Mucosa of stomach (tissue), 1 donor: ENCODE measurements around the gene SDR42E1.

ENCODE experiments used
- H3K27me3 ChIP-seq: one replicate; pipeline ENCODE4 v1.7.0; 2013; ENCODE audit warnings: mild to moderate bottlenecking, low read length; ENCODE audit not compliant: control insufficient read depth, insufficient read depth
- H3K36me3 ChIP-seq: one replicate; pipeline ENCODE4 v1.7.0; 2013; ENCODE audit warnings: low read length; ENCODE audit not compliant: control insufficient read depth, insufficient read depth
- H3K4me1 ChIP-seq: one replicate; pipeline ENCODE4 v1.7.0; 2013; ENCODE audit warnings: mild to moderate bottlenecking, low read length; ENCODE audit not compliant: control insufficient read depth, insufficient read depth
- H3K4me3 ChIP-seq: one replicate; pipeline ENCODE4 v1.7.0; 2013; ENCODE audit warnings: low read length
- H3K9ac ChIP-seq: one replicate; pipeline ENCODE4 v1.7.0; 2013; ENCODE audit warnings: mild to moderate bottlenecking, low read length, moderate library complexity
- H3K9me3 ChIP-seq: one replicate; pipeline ENCODE4 v1.7.0; 2013; ENCODE audit warnings: mild to moderate bottlenecking, low read length, moderate library complexity; ENCODE audit not compliant: control insufficient read depth
- donor health status: Pancreatic carcinoma.

SDR42E1 gene

GRCh38 chr16:81946206-81946605 is 65.1 kb downstream of the SDR42E1 start:
- no peaks in the 10 kb centered on the region for H3K36me3 ChIP-seq
- no peak overlapping the region for H3K9ac ChIP-seq

GRCh38 chr16:81945665-81946064 is 65.6 kb downstream of the SDR42E1 start:
- Histone ChIP-seq H3K9me3 (no peaks in the 10 kb centered on the region), H3K36me3 (no peaks in the 10 kb centered on the region), H3K27me3 (no peaks in the 10 kb centered on the region), H3K9ac (no peak overlapping the region), H3K4me3 (no peak overlapping the region), H3K4me1 (peaks cover 6% of the 10 kb centered on the region)

More at GRCh38 chr16:81946206-81946605, 65.1 kb downstream of the SDR42E1 start:
- H3K4me1 ChIP-seq, result peaks cover 1% of the 10 kb centered on the region
- H3K9me3 ChIP-seq, result no peaks in the 10 kb centered on the region
- H3K4me3 ChIP-seq, result no peak overlapping the region
- no peaks in the 10 kb centered on the region for H3K27me3 ChIP-seq

- Histone ChIP-seq H3K9ac (no peak overlapping the region), H3K36me3 (no peaks in the 10 kb centered on the region), H3K4me1 (peaks cover 25% of the 10 kb centered on the region), H3K27me3 (no peaks in the 10 kb centered on the region), H3K9me3 (no peaks in the 10 kb centered on the region), H3K4me3 (no peak overlapping the region)
Observed at GRCh38 chr16:81942007-81942601, 69.2 kb downstream of the SDR42E1 start.

- Histone ChIP-seq H3K27me3 (no peaks in the 10 kb centered on the region), H3K9ac (no peak overlapping the region), H3K4me3 (no peak overlapping the region), H3K36me3 (no peaks in the 10 kb centered on the region), H3K4me1 (peaks cover 25% of the 10 kb centered on the region), H3K9me3 (no peaks in the 10 kb centered on the region)
Observed at GRCh38 chr16:81940781-81941560, 70.3 kb downstream of the SDR42E1 start.

GRCh38 chr16:81939164-81940056 is 71.9 kb downstream of the SDR42E1 start:
- Histone ChIP-seq H3K4me3 (no peak overlapping the region), H3K9ac (no peak overlapping the region), H3K36me3 (no peaks in the 10 kb centered on the region), H3K9me3 (no peaks in the 10 kb centered on the region), H3K4me1 (peaks cover 25% of the 10 kb centered on the region), H3K27me3 (no peaks in the 10 kb centered on the region)
